IPS DF 19.7 (cell line): Measurements from ENCODE around the gene CDH22.

Experiments used
- DNase-seq: peaks from one replicate; pipeline ENCODE4 v3.0.0-alpha.2; 2013; ENCODE audit warnings: low read depth, low spot score

Gene CDH22

DNA sequence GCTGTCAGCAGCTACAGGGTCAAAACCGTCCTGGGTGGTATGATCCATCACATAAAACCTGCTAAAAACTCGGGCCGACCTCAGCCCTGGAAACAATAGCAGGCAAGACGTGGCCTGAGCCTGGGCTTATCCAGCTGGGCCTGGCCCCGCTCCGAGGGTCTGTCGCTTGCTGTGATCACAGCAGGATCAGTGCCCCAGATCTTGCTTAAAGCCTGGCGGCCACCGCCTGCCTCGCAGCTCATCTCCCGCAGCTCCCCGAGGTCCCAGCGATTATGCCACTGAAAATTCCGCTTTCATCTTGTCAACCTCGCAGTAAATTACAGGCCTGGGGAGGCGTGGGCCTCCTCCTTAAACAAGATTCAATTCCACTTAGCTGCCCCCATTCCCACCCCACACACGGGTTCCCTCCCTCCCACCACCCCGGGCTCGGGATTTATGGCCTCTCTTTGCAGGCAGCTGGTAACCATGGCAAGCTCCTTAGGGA, 40.1 kb downstream of the CDH22 start:
- DNase-seq, result no peak

DNA sequence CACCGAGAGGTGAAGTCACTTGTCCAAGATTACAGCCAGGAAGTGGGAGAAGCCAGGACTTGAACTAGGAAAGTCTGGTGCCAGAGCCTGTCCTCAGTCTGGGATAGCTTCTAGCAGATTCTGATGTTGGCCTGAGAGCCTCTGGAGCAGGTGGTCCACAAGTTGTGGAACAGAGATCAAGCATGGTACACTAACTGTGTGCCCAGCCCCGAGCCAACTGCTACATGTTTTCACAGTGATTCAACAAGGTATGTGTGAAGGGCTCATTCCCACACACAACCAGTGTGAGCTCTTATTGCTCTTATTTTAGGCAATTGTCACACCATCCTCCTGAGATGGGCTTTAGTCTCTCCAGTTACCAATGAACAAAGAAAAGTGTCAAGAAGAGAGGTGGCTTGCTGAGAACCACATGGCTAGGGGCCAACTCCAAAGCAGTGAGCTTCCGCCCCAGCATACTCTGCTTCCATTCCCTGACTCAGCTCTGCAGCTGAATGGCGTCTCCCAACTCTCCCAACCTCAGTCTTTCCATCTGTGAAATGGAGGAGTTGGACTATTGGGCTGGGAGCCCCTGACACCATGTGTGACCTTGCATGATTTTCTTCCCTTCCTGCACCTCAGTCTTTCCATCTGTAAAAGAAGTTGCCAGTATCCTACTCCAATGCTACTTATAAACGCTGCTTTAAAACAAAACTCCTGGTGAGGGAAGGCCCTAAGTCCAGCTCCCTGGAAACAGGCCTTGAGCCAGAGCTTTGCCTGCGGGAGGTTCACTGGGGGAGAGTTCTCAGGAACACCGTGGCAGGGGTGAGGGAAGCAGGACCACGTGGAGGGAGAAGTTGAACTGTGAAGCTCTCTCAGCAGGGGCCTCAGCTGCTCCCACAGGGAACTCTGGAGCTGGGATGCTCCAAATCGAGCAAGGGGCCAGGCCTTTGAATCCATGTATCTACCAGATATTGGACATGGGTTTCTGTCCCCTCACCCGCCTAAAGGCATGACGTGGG, 40.9 kb downstream of the CDH22 start:
- DNase-seq, result no peak

DNA sequence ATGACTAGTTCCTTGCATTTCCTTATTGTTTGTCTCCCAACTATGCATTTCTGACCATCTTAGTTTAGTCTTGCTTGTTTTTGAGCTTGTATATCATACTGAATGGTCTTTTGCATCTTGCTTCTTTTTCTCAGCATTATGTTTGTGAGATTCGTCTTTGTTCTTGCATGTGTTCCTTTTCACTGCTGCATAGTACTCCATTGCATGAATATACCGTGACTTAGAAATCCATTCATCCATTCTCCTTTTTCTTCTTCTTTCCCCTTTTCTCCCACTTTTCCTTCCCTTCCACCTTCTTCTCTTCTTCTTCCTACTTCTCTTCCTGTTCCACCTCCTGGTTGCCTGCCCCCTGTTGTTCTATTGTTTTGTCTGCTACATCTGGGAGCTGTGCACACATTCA, 42.8 kb downstream of the CDH22 start:
- no peak for DNase-seq

DNA sequence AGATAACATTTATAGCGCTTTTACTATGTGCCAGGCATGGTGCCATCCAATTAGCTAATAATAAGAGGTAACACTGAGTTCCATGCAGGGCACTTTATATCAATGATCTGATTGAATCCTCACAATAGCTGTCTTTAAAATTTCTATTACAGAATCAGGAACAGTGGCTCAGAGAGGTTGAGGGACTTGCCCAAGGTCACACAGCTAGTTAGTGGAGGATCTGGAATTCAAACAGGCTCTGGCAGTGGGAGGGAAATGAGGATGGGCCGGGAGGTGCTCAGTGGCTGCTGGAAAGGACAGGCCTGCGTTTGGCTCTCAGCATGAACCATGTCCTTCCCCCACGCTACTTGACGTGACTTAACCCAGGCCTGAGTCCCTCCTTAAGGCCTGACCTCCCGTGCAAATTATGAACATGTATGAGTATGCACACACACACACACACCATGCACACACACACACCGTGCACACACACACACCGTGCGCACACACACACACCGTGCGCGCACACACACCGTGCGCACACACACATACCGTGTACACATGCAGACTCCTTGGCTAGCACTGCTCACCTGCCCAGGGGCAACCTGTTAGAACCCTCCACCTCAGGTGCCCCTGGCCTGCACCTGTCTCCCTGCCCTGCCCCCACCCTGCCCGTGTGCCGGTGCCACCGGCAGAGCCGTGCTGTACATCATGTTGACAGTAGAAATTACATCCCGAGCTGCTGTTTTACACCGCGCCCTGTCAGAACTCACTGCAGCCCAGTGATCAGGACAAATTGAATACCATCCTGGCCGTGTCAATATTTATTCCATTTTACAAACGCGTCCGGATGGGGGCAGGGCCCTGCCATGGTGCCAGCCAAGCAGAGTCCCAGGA, 43.7 kb downstream of the CDH22 start:
- no peak for DNase-seq

DNA sequence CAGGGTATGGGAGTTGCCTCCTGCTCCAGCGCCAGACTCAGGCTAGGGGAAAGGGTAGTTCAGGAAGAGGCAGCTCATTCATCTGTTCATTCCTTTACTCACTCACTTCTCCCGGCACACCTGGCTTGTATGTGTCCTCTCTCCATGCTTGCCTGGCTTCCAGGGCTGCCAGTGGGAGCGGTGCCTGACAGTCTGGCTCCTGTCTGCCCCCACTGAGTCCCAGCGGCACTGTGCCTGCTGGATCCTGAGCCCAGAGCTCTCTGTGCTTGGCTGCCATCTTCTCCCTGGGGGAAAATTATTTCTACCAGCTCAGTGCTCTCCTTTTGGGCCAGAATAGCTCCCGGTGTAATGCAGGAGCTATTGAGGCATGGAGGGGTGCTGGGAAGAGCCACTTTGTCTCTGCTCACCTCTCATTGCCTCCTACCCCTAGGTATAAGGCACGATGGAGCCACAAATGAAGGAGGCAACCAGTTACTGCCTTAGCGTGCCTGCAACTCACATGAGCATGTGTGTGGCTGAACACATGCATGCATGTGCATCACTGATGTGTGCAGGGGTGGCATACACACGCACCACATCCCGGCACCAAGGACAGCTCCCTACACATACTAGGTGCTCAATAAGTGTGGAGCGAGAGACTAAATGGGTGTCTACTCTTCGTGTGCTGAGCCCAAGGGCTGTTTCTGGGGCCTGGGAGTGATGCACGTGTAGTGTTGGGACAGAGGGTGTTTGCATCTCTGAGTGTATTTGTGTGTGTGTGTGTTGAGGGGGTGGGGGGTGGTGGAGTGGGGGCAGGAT, 46.6 kb downstream of the CDH22 start:
- DNase-seq, result no peak

DNA sequence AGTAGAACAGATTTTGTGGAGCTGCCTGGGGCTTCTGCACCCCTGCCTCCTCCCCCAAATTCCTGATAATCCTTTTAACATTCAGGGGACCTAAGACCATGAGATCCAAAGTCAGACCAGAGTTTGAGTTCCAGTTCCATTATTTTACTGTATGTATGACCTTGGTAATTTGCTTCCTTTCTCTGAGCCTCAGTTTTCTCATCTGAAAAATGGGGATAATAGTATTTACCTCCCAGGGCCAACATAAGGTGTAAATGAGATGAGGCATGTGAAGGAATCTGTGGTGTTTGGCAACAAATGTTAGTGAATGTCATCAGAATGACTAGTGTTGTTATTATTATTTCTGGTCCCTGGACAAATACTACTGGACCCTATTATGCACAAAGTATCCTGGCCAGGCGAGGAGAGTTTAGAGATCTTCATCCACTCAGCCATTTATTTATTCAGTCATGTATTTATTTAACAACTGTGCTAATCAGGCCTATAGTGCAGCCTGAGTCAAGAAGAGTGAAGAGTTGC, 47.3 kb downstream of the CDH22 start:
- no peak for DNase-seq

DNA sequence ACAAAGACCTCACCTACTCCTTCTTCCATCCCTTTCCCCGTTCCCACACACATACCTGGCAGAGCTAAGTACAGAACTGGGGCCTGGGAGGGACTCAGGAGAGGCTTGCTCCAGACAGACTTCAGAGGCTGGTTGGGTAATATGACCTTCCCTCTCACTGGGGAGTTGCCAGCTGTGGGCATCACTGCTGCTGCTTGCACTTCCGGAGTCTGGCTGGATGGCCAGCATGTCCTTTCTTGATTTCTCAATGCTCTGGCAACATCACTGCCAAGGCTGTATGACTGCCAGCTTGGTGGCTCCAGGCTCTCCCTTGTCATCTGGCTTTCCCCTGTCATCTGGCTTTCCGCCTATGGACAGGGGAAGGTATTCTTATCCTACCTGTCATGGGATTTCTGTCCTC, 47.8 kb downstream of the CDH22 start:
- DNase-seq, result no peak

DNA sequence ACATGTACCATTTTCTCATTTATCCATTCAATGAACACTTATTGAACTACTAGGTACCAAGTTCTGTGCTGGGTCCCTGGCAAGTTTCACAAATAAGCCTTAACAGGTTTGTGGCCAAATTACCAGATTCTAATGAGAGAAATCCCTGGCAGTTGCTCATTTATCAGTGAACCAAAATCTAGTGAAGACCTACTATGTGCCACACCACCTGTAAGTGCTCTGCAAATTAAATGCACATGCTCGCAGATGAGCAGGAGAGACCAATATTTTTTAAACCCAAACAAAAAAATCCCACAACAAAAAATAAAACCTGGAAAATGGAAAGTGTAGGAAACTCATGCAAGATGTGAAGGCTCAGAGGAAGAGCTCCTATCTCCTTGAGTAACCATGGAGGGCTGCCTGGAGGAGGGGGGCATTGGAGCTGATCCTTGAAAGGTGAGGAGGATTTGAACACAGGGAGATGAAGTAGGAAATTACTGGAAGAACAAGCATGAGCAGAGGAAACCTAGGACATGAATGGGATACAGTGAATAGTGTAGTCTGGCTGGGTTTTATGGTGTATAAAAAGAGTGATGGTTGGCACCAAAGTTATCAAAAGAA, 48.9 kb downstream of the CDH22 start:
- DNase-seq, result no peak

DNA sequence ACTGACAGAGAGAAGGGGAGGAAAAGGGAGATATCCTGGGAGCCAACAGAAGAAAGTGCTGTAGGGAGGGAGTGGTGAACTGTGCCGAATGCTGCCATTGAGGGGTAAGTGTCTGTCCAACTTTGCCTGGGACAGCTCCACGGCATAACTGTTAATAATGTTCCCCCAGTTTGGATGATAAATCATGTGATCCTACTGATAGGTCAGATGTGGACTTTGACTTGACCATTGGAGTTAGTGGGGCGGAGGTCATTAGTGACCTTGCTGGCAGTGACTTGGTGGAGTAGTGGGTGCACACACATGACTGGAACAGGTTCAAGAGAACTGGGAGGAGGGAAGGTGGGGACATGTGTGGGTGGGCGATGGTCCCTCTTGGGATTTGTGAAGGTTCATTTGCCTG, 50.4 kb downstream of the CDH22 start:
- no peak for DNase-seq

DNA sequence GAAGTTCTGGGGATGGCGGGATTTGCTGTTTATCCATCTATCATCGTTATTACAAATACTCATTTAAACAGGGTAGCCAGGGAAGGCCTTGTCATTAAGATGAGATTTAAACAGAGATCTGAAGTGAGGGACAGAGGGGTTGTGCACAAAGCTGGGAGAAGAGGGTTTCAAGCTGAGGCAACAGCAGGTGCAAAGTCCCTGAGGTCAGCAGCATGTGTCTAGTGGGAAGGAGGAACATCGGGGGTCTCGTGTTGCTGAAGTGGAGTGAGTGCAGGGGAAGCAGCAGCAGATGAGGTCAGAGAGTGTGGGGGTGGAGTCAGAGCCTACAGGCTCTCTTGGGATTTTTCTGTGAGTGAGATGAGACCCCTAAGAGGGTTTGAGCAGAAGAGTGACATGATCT, 52.0 kb downstream of the CDH22 start:
- no peak for DNase-seq

DNA sequence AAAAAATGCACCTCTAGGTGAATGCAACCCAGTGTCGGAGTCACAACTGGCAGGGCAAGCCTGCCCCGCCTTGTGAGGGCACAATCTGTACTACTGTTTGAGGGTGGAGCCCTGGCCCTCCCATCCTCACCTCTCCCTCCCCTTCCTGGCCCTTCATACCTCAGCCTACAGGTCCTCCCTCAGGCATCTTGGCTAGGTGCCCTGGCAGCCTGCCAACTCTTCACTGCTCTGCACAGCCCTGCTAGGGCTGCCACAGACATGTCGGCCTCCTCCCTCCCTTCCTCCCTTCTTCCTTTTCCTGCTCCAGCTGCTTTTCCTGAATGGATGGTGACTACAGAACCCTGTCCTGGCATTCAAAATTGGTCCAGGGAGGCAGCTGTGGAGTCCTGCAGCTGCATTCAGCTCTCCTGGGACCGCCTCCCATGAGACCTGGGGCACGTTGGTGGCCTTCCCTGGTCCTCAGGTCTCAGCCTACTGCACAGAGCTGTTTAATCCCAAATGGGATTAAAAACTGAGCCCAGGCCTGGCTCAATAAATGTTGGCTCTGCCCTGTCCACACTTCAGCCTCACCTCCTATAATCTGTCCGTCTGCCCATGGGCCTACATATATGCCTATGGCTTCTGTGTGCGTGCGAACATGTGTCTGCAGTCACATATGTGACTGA, 52.7 kb downstream of the CDH22 start:
- no peak for DNase-seq

DNA sequence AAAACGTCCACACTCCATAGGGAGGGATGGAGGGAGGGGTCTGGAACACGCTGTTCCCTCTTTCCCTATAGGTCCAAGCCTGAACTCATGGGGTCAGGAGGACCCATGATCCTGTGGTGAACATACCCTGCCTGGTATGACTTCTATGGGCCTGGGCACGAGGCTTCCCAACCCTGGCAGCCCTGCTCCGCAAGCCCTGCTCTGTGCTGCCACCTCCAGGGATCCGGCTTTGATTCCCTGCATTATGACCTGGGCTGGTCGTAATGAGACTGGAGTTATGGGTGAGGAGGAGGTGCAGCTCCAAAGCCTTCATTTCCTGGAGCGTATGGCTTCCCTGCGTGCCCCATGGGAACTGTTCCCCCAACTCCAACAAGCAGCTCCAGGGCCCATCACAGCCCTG, 54.9 kb downstream of the CDH22 start:
- DNase-seq, result no peak

DNA sequence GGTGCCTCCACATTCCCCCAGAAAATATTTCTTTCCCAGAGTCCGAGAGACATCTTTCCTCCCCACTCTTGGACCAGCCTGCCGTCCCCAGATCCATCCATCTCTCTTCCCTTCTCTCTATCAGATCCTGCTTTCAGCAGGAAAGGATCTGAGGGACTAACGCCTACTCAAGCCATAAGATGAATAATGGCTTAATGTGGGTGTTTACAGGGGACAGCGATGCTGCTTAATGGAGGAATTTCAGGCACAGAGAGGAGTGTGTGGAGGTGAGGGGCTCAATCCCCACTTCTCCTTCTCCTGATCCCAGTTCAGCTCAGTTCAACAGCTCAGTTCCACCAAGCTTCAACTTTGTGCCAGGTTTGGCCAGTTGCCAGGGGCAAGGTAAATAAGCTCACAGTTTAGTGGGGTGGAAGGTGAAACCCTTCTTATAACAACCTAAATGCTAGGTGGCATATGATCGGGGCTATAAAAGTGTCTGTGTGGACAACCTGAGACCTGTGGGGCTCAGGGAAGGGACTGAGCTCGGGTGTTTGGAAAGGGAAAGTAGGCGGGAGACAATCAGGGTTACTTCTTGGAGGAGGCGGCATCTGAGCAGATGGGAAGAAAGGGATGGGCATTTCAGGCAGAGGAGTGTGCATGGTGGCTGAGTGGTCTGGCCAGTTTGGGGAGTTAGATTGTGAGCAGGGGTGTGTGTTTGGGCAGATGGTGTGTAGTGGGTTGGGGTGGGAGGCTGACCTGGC, 55.8 kb downstream of the CDH22 start:
- no peak for DNase-seq

DNA sequence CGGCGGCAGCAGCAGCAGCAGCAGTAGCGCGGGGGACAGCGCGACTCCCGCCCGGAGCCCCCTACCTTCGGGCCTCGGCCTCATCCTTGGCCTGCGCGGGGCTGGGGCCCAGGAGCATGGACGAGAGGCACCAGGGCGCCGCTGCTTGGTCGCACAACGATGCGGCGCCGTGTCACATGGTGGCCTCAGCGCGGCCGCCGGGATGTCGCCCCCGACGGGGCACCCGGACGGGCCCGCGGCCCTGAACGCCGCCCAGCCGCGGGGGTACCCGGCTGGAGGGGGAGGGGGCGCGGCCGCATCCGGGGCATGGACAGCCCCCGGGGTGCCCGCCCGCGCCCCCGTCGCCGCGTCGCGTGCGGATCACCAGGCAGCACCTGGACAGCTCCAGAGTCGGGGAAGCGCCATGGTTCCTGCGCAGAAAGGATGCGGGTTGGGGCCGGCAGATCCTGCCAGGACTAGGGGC, 57.1 kb downstream of the CDH22 start:
- no peak for DNase-seq

DNA sequence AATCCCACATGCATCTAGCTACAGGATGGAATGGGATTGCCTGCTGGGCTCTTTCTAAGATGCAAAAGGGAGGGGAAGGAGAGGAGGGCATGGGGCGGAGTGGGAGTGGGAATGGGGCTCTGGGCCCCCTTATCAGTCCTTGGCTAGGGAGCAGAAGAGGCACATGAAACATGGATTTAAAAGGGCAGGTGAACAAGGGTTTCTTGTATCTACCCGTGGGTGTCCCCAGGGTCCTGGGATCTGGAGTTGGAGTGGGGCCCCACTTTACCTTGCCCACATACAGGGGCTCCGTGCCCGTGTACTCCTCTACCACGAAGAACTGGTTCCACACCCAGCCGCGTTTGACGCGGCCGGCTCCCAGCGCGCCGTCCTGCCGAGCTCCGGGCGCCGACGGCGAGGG, 57.5 kb downstream of the CDH22 start:
- no peak for DNase-seq

DNA sequence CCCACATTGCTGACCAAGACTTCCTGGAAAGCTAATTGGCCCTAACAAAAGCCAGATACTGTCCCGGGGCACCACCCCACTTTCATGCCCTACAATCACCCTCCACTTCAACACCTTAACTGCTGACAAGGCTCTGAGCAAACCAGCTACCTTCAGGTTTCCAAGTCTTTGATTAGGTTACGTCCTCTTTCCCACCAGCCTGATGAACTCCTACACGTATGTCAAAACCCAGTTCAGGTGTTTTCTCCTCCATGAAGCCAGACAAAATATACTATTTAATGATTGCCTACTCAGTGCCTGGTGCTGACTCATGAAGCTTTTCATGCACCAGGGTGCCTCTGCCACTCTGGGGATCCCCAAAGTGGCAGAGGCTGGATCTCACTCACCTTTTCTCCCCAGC, 58.6 kb downstream of the CDH22 start:
- no peak for DNase-seq

DNA sequence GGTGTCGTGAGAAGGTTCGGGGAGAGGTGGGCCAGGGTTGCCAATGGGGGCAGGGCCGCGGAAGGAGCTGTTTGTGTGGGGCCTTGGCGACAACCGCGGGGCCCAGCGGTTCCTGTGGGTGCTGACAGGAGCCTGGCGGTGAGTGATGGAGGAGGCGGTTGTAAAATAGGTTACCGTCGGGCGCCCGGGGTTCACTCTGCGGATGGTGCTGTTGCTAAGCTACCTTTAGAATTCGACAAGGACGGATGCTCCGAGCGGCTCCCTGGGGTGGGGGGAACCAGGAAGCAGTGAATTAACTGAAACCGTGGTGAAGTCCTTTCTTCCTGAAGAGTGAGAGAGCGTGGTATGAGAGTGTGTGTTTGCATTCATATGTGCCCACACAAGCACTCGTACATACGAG, 61.7 kb downstream of the CDH22 start:
- no peak for DNase-seq

DNA sequence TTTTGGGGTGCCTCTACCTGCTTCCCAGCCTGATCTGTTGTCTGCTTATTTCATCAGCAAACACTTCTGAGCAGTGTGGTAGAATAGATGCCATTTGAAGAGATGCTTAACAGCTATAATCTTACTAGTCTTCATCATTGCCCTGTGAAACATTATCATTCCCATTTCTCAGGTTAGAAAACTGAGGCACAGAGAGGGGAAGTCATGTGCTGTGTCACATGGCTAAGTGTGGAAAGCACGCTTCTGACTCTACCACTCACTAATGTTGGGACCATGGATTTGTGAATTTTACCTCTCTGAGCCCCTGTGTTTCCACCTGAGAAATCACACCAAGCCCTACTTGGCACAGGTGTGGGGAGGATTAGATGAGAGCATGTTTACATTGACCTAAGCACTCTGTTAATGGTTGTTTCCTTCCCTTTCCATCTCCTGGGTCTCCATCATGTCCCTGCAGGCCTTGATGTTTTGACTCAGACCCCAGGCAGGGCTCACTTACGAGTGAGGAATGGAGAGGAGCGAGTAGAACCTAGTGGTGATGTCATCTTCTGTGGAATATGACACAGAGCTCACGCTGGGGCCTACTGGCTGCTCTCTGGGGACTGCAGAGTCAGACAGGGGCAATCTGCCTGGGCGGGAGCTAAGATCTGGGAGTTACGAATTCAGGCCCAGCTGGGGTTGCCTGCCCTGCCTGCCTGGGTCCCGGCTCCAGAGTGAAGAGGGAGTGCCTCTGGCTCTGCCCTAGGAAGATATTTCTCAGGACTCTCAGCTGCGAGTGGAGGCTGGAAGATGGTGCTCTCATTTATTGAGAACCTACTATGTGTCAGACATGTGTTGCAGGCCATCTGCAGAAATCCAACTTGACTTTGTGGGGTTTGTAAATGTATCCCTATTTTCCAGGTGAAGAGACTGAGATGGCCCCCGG, 64.3 kb downstream of the CDH22 start:
- no peak for DNase-seq

DNA sequence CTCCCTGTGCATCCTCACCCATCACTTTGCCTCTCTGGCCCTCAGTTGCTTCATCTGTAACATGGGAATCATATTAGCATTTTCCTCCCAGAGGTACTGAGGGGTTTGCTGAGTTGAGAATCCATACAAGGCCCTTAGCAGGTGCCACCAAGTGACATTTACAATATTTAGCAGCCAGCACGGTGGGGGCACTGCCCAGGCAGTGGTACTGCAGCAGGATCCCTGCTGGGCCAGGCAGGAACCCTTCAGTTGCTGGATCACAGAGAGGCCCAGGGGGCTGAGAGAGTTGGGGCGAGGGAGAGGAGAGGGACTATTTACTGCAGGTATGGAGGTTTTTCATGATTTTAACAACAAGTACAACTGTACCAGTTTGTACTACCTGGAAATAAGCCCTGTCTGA, 65.9 kb downstream of the CDH22 start:
- no peak for DNase-seq
